Measurements from ENCODE around the gene KHNYN. TPM values are rescaled to one million over a fixed set of nuclear protein-coding genes. Genes with fewer than 3 reads are reported as not detected.

The KHNYN gene
- polyA plus RNA-seq, 1 donor from 2014 or later = 0.53 TPM

GRCh38 chr14:24399447-24399822, 30.3 kb upstream of the KHNYN start:
- no peaks in the 10 kb centered on the region for H4K20me1 ChIP-seq (ENCODE audit: insufficient read depth)
- peak overlapping the region; percentile 91 for H2AFZ ChIP-seq (ENCODE audit: low read depth, low read length)
- peak overlapping the region; percentile 92 for H3K4me2 ChIP-seq (ENCODE audit: low read length)
- H3K79me2 ChIP-seq (replicated peaks; ENCODE audit: insufficient read depth, low read length) = peaks cover 11% of the 10 kb centered on the region
- H3F3A ChIP-seq (ENCODE audit: insufficient read depth, low read length, poor library complexity, severe bottlenecking) = no peaks in the 10 kb centered on the region
- H3K9me2 ChIP-seq (ENCODE audit: insufficient read depth, low read length) = no peaks in the 10 kb centered on the region
- peaks cover 3% of the 10 kb centered on the region for H3K27me3 ChIP-seq (ENCODE audit: insufficient read depth, low read depth, low read length)
- TF ChIP-seq CTCF (IDR thresholded peaks at IDR 0.05; ENCODE audit: poor library complexity, severe bottlenecking) = no peak
- TF ChIP-seq SMC3 (conservative IDR thresholded peaks at IDR 0.05; ENCODE audit: poor library complexity) = no peak
- TF ChIP-seq TAF1 (IDR thresholded peaks at IDR 0.05; ENCODE audit: low read depth) = no peak
- TF ChIP-seq EZH2 (IDR thresholded peaks at IDR 0.05; ENCODE audit: borderline replicate concordance, insufficient read depth, low read length, poor library complexity, severe bottlenecking) = no peak
- no peak for TF ChIP-seq REST (IDR thresholded peaks at IDR 0.05; ENCODE audit: borderline replicate concordance)
- no peak for TF ChIP-seq POLR2AphosphoS5 (IDR thresholded peaks at IDR 0.05)
- H3K9ac ChIP-seq (ENCODE audit: low read length) = peak overlapping the region; percentile 76
- H3K36me3 ChIP-seq (ENCODE audit: insufficient read depth, low read length) = no peaks in the 10 kb centered on the region
- peak overlapping the region; percentile 82 for H3K4me3 ChIP-seq (ENCODE audit: low read length)
- H3K27ac ChIP-seq (ENCODE audit: low read length) = no peak overlapping the region
- H3K9me3 ChIP-seq (ENCODE audit: low read length) = no peaks in the 10 kb centered on the region

GRCh38 chr14:24399999-24400718, 29.6 kb upstream of the KHNYN start:
- H3K4me3 ChIP-seq (ENCODE audit: low read length) = peak overlapping the region; percentile 82
- no peaks in the 10 kb centered on the region for H4K20me1 ChIP-seq (ENCODE audit: insufficient read depth)
- H3K9me3 ChIP-seq (ENCODE audit: low read length) = no peaks in the 10 kb centered on the region
- no peak overlapping the region for H3K27ac ChIP-seq (ENCODE audit: low read length)
- H3K9me2 ChIP-seq (ENCODE audit: insufficient read depth, low read length) = no peaks in the 10 kb centered on the region
- peak overlapping the region; percentile 92 for H3K4me2 ChIP-seq (ENCODE audit: low read length)
- H3K27me3 ChIP-seq (ENCODE audit: insufficient read depth, low read depth, low read length) = peaks cover 3% of the 10 kb centered on the region
- peak overlapping the region; percentile 76 for H3K9ac ChIP-seq (ENCODE audit: low read length)
- no peaks in the 10 kb centered on the region for H3F3A ChIP-seq (ENCODE audit: insufficient read depth, low read length, poor library complexity, severe bottlenecking)
- H3K36me3 ChIP-seq (ENCODE audit: insufficient read depth, low read length) = no peaks in the 10 kb centered on the region
- no peak for TF ChIP-seq MXI1 (conservative IDR thresholded peaks at IDR 0.05; ENCODE audit: poor library complexity, severe bottlenecking)
- no peak for TF ChIP-seq TAF1 (IDR thresholded peaks at IDR 0.05; ENCODE audit: low read depth)
- no peak for TF ChIP-seq REST (IDR thresholded peaks at IDR 0.05; ENCODE audit: borderline replicate concordance)
- no peak for TF ChIP-seq EZH2 (IDR thresholded peaks at IDR 0.05; ENCODE audit: borderline replicate concordance, insufficient read depth, low read length, poor library complexity, severe bottlenecking)
- no peak for TF ChIP-seq RAD21 (conservative IDR thresholded peaks at IDR 0.05)
- no peak for TF ChIP-seq POLR2AphosphoS5 (IDR thresholded peaks at IDR 0.05)
- TF ChIP-seq SMC3 (conservative IDR thresholded peaks at IDR 0.05; ENCODE audit: poor library complexity) = no peak
- no peak for TF ChIP-seq EP300 (conservative IDR thresholded peaks at IDR 0.05; ENCODE audit: poor library complexity, severe bottlenecking)
- TF ChIP-seq CTCF (IDR thresholded peaks at IDR 0.05; ENCODE audit: poor library complexity, severe bottlenecking) = no peak
- peaks cover 11% of the 10 kb centered on the region for H3K79me2 ChIP-seq (replicated peaks; ENCODE audit: insufficient read depth, low read length)
- peak overlapping the region; percentile 91 for H2AFZ ChIP-seq (ENCODE audit: low read depth, low read length)

Measured in neural cell (in vitro differentiated cells).